ENCODE data around the gene FANCD2OS.
"Not testable (repeated sequence)": the region's sequence is repeated elsewhere in the genome, so short reads cannot be mapped to it uniquely, and the experiment has no call there.

The FANCD2OS gene

GRCh38 chr3:10091387-10091786 is 16.7 kb downstream of the FANCD2OS start:
- not testable (repeated sequence) for H3K9ac ChIP-seq (ENCODE audit: low read length); H3K9me3 ChIP-seq (ENCODE audit: control insufficient read depth, low read length); DNase-seq (ENCODE audit: low read depth); H3K4me3 ChIP-seq (ENCODE audit: low read length); H3K36me3 ChIP-seq (ENCODE audit: control insufficient read depth, insufficient read depth, low read length, severe bottlenecking); H3K27me3 ChIP-seq (replicated peaks; ENCODE audit: control insufficient read depth, insufficient read depth, low read length)
- peaks cover 11% of the 10 kb centered on the region for H3K4me1 ChIP-seq (ENCODE audit: control insufficient read depth, insufficient read depth, low read length)

GRCh38 chr3:10090774-10091173 is 17.3 kb downstream of the FANCD2OS start:
- H3K27me3 ChIP-seq (replicated peaks; ENCODE audit: control insufficient read depth, insufficient read depth, low read length); H3K36me3 ChIP-seq (ENCODE audit: control insufficient read depth, insufficient read depth, low read length, severe bottlenecking); DNase-seq (ENCODE audit: low read depth); H3K9me3 ChIP-seq (ENCODE audit: control insufficient read depth, low read length); H3K9ac ChIP-seq (ENCODE audit: low read length); H3K4me3 ChIP-seq (ENCODE audit: low read length): not testable (repeated sequence)
- H3K4me1 ChIP-seq (ENCODE audit: control insufficient read depth, insufficient read depth, low read length) = peaks cover 11% of the 10 kb centered on the region

GRCh38 chr3:10090179-10090578 is 17.9 kb downstream of the FANCD2OS start:
- H3K27me3 ChIP-seq (replicated peaks; ENCODE audit: control insufficient read depth, insufficient read depth, low read length) = no peaks in the 10 kb centered on the region
- H3K36me3 ChIP-seq (ENCODE audit: control insufficient read depth, insufficient read depth, low read length, severe bottlenecking) = no peaks in the 10 kb centered on the region
- no peak overlapping the region for H3K4me3 ChIP-seq (ENCODE audit: low read length)
- H3K9ac ChIP-seq (ENCODE audit: low read length) = no peak overlapping the region
- no peaks in the 10 kb centered on the region for H3K9me3 ChIP-seq (ENCODE audit: control insufficient read depth, low read length)
- H3K4me1 ChIP-seq (ENCODE audit: control insufficient read depth, insufficient read depth, low read length) = peaks cover 11% of the 10 kb centered on the region
- no peak for DNase-seq (ENCODE audit: low read depth)

- Histone ChIP-seq H3K9me3 (ENCODE audit: control insufficient read depth, low read length) (no peaks in the 10 kb centered on the region), H3K36me3 (ENCODE audit: control insufficient read depth, insufficient read depth, low read length, severe bottlenecking) (no peaks in the 10 kb centered on the region), H3K27me3 (replicated peaks; ENCODE audit: control insufficient read depth, insufficient read depth, low read length) (no peaks in the 10 kb centered on the region), H3K4me1 (ENCODE audit: control insufficient read depth, insufficient read depth, low read length) (peaks cover under 1% of the 10 kb centered on the region), H3K9ac (ENCODE audit: low read length) (no peak overlapping the region), H3K4me3 (ENCODE audit: low read length) (no peak overlapping the region)
- DNase-seq (ENCODE audit: low read depth) = peak; percentile 1
Observed at GRCh38 chr3:10088256-10088655, 19.8 kb downstream of the FANCD2OS start.

- no peaks in the 10 kb centered on the region for H3K9me3 ChIP-seq (ENCODE audit: control insufficient read depth, low read length)
- H3K4me3 ChIP-seq (ENCODE audit: low read length) = no peak overlapping the region
- no peaks in the 10 kb centered on the region for H3K27me3 ChIP-seq (replicated peaks; ENCODE audit: control insufficient read depth, insufficient read depth, low read length)
- H3K4me1 ChIP-seq (ENCODE audit: control insufficient read depth, insufficient read depth, low read length) = no peaks in the 10 kb centered on the region
- H3K9ac ChIP-seq (ENCODE audit: low read length) = no peak overlapping the region
- no peak for DNase-seq (ENCODE audit: low read depth)
- H3K36me3 ChIP-seq (ENCODE audit: control insufficient read depth, insufficient read depth, low read length, severe bottlenecking) = no peaks in the 10 kb centered on the region
Observed at GRCh38 chr3:10085738-10086137, 22.3 kb downstream of the FANCD2OS start.

- no peak for DNase-seq (ENCODE audit: low read depth)
Observed at GRCh38 chr3:10081871-10082270, 26.2 kb downstream of the FANCD2OS start.

GRCh38 chr3:10074666-10075065 is 33.4 kb downstream of the FANCD2OS start:
- Histone ChIP-seq H3K36me3 (ENCODE audit: control insufficient read depth, insufficient read depth, low read length, severe bottlenecking) (no peaks in the 10 kb centered on the region), H3K27me3 (replicated peaks; ENCODE audit: control insufficient read depth, insufficient read depth, low read length) (no peaks in the 10 kb centered on the region), H3K9ac (ENCODE audit: low read length) (no peak overlapping the region), H3K4me3 (ENCODE audit: low read length) (no peak overlapping the region), H3K4me1 (ENCODE audit: control insufficient read depth, insufficient read depth, low read length) (peaks cover 6% of the 10 kb centered on the region), H3K9me3 (ENCODE audit: control insufficient read depth, low read length) (no peaks in the 10 kb centered on the region)
- no peak for DNase-seq (ENCODE audit: low read depth)

More at GRCh38 chr3:10081871-10082270, 26.2 kb downstream of the FANCD2OS start:
- no peaks in the 10 kb centered on the region for H3K27me3 ChIP-seq (replicated peaks; ENCODE audit: control insufficient read depth, insufficient read depth, low read length)
- H3K36me3 ChIP-seq (ENCODE audit: control insufficient read depth, insufficient read depth, low read length, severe bottlenecking) = no peaks in the 10 kb centered on the region
- H3K4me1 ChIP-seq (ENCODE audit: control insufficient read depth, insufficient read depth, low read length) = peaks cover 6% of the 10 kb centered on the region
- no peak overlapping the region for H3K4me3 ChIP-seq (ENCODE audit: low read length)
- H3K9me3 ChIP-seq (ENCODE audit: control insufficient read depth, low read length) = no peaks in the 10 kb centered on the region
- no peak overlapping the region for H3K9ac ChIP-seq (ENCODE audit: low read length)

- not testable (repeated sequence) for H3K36me3 ChIP-seq (ENCODE audit: control insufficient read depth, insufficient read depth, low read length, severe bottlenecking); H3K9me3 ChIP-seq (ENCODE audit: control insufficient read depth, low read length); DNase-seq (ENCODE audit: low read depth); H3K4me3 ChIP-seq (ENCODE audit: low read length); H3K9ac ChIP-seq (ENCODE audit: low read length); H3K27me3 ChIP-seq (replicated peaks; ENCODE audit: control insufficient read depth, insufficient read depth, low read length); H3K4me1 ChIP-seq (ENCODE audit: control insufficient read depth, insufficient read depth, low read length)
Observed at GRCh38 chr3:10070077-10070476, 38.0 kb downstream of the FANCD2OS start.

GRCh38 chr3:10055097-10055496 is 53.0 kb downstream of the FANCD2OS start:
- H3K27me3 ChIP-seq (replicated peaks; ENCODE audit: control insufficient read depth, insufficient read depth, low read length) = no peaks in the 10 kb centered on the region
- H3K36me3 ChIP-seq (ENCODE audit: control insufficient read depth, insufficient read depth, low read length, severe bottlenecking) = no peaks in the 10 kb centered on the region
- no peak overlapping the region for H3K9ac ChIP-seq (ENCODE audit: low read length)
- H3K4me3 ChIP-seq (ENCODE audit: low read length) = no peak overlapping the region
- no peaks in the 10 kb centered on the region for H3K9me3 ChIP-seq (ENCODE audit: control insufficient read depth, low read length)
- no peak for DNase-seq (ENCODE audit: low read depth)
- H3K4me1 ChIP-seq (ENCODE audit: control insufficient read depth, insufficient read depth, low read length) = no peaks in the 10 kb centered on the region

Measured in adipocyte (in vitro differentiated cells).